Sigmoid colon (tissue), 7 donors: ENCODE data around the gene HECW1. TPM values are rescaled to one million over a fixed set of nuclear protein-coding genes. Genes with fewer than 3 reads are reported as not detected.
A peak's percentile ranks its signal among the peaks of the same experiment; 100 is the strongest.

ENCODE experiments used
- DNase-seq: peaks from one replicate; pipeline ENCODE4 v3.0.0-alpha.2; 2019
- H3K27ac ChIP-seq, 4 donors: fragments of 200-600 bp; sonication (generic); one replicate each; pipeline ENCODE4 v1.5.1; 2016 to 2019; ENCODE audit warnings: mild to moderate bottlenecking in 1 of 4
- H3K27me3 ChIP-seq, 3 donors: fragments of 200-600 bp; sonication (generic); one replicate each; pipeline ENCODE4 v1.5.1; 2019; ENCODE audit warnings: mild to moderate bottlenecking in 1 of 3
- H3K36me3 ChIP-seq, 4 donors: fragments of 200-600 bp; sonication (generic); one replicate each; pipeline ENCODE4 v1.5.1; 2016 to 2019
- H3K4me1 ChIP-seq, 4 donors: fragments of 200-600 bp; sonication (generic); one replicate each; pipeline ENCODE4 v1.5.1; 2017 to 2019
- H3K4me3 ChIP-seq, 4 donors: fragments of 200-600 bp; sonication (generic); one replicate each; pipeline ENCODE4 v1.5.1; 2017 to 2019; ENCODE audit warnings: mild to moderate bottlenecking in 2 of 4, moderate library complexity in 1 of 4
- H3K9me3 ChIP-seq, 4 donors: fragments of 200-600 bp in 3 of 4; sonication (generic) in 3 of 4; one replicate each; pipeline versions ENCODE4 v1.5.1 to v1.6.1; 2013 to 2019
- CTCF ChIP-seq, 4 experiments: fragments of 450-650 bp in 3 of 4; fragments of 200-600 bp in 1 of 4; IDR thresholded peaks; one replicate each; pipeline ENCODE4 v1.5.1; 2016 to 2019; ENCODE audit warnings: antibody characterized with exemption in 4 of 4, mild to moderate bottlenecking in 3 of 4, moderate library complexity in 2 of 4
- EP300 ChIP-seq, 4 donors: sonication (generic); formaldehyde crosslinking; IDR thresholded peaks; one replicate each; pipeline ENCODE4 v1.6.1; 2017; ENCODE audit warnings: antibody characterized with exemption in 4 of 4
- POLR2A ChIP-seq, 2 donors: fragments of 450-650 bp; IDR thresholded peaks; one replicate each; pipeline ENCODE4 v1.6.1; 2016; ENCODE audit warnings: antibody characterized with exemption in 2 of 2, mild to moderate bottlenecking in 2 of 2, moderate library complexity in 2 of 2
- POLR2AphosphoS5 ChIP-seq, 4 donors: sonication (generic); formaldehyde crosslinking; IDR thresholded peaks; one replicate each; pipeline ENCODE4 v1.6.1; 2017; ENCODE audit warnings: antibody characterized with exemption in 4 of 4
- WGBS, 2 donors: extraction: QIAGEN DNeasy Blood & Tissue Kit; methylation state at CpG; one replicate each; pipeline ENCODE4 v1.1.7; 2013; 5-methylcytosine and 5-hydroxymethylcytosine counted together
- intact Hi-C: fragments of 100-400 bp; cut with DNase I; formaldehyde crosslinking; loops from one replicate; pipeline ENCODE4 v1.15.1; 2023
- polyA plus RNA-seq, 3 donors: library from polyadenylated mRNA; stranded (reverse); fragments of 200-250 nt; gene quantifications; one replicate each; pipeline ENCODE4 v1.2.3, GENCODE V29; 2013
- total RNA-seq, 4 donors: library from RNA; depleted of rRNA; stranded (reverse); fragments of >200 nt; gene quantifications; one replicate each; pipeline ENCODE4 v1.1.0, GENCODE V29; 2016
- donor health status: healthy with polysubstance abuse.
- donor health status: Bipolar disorder and iron deficiency.
- donor health status: healthy.

The HECW1 gene
- total and polyA plus RNA-seq, 7 donors, result 0.33 to 7.8 (median 1.2) TPM

- Histone ChIP-seq H3K27ac (peak overlapping the region in 1 of 4 donors; percentile 39), H3K36me3 (no peaks in the 10 kb centered on the region), H3K4me1 (peaks cover 0 to 10% (median 8%) of the 10 kb centered on the region in 4 donors), H3K9me3 (no peaks in the 10 kb centered on the region), H3K4me3 (no peak overlapping the region), H3K27me3 (no peaks in the 10 kb centered on the region)
- 90 to 91% methylated on average over 4 of the region's 4 CpGs for whole genome bisulfite sequencing, 2 donors
- TF ChIP-seq POLR2AphosphoS5 (IDR thresholded peaks at IDR 0.05) (no peak), POLR2A (IDR thresholded peaks at IDR 0.05) (no peak), CTCF (IDR thresholded peaks at IDR 0.05) (no peak), EP300 (IDR thresholded peaks at IDR 0.05) (no peak)
- intact Hi-C loops, result no loop called here
- DNase-seq, result no peak
Measured at GRCh38 chr7:43535031-43535451, 422.6 kb downstream of the HECW1 start.

GRCh38 chr7:43535810-43536585, 423.6 kb downstream of the HECW1 start:
- H3K27ac ChIP-seq, result peak overlapping the region in 1 of 4 donors; percentile 22
- peaks cover 0 to 10% (median 8%) of the 10 kb centered on the region in 4 donors for H3K4me1 ChIP-seq
- no peak for DNase-seq
- H3K36me3 ChIP-seq, result no peaks in the 10 kb centered on the region
- intact Hi-C loops, result no loop called here
- WGBS, 2 donors, result 79 to 89% methylated on average over 6 of the region's 6 CpGs
- no peak for TF ChIP-seq CTCF (IDR thresholded peaks at IDR 0.05)
- peak in 1 of 4 donors; percentile 40 for TF ChIP-seq POLR2AphosphoS5 (IDR thresholded peaks at IDR 0.05)
- no peak overlapping the region for H3K4me3 ChIP-seq
- no peaks in the 10 kb centered on the region for H3K9me3 ChIP-seq
- H3K27me3 ChIP-seq, result no peaks in the 10 kb centered on the region

GRCh38 chr7:43536773-43537172, 424.3 kb downstream of the HECW1 start:
- Histone ChIP-seq H3K36me3 (no peaks in the 10 kb centered on the region), H3K9me3 (no peaks in the 10 kb centered on the region), H3K27me3 (no peaks in the 10 kb centered on the region), H3K4me1 (peaks cover 0 to 10% (median 8%) of the 10 kb centered on the region in 4 donors), H3K4me3 (no peak overlapping the region), H3K27ac (no peak overlapping the region)
- DNase-seq, result no peak
- 84 to 90% methylated on average over 15 of the region's 15 CpGs for WGBS, 2 donors
- intact Hi-C loops, result no loop called here
- no peak for TF ChIP-seq EP300 (IDR thresholded peaks at IDR 0.05)
- no peak for TF ChIP-seq POLR2A (IDR thresholded peaks at IDR 0.05)
- TF ChIP-seq CTCF (IDR thresholded peaks at IDR 0.05), result no peak
- TF ChIP-seq POLR2AphosphoS5 (IDR thresholded peaks at IDR 0.05), result no peak

- H3K36me3 ChIP-seq, result no peaks in the 10 kb centered on the region
- H3K9me3 ChIP-seq, result no peaks in the 10 kb centered on the region
- no peak overlapping the region for H3K27ac ChIP-seq
- no peak overlapping the region for H3K4me3 ChIP-seq
- H3K27me3 ChIP-seq, result no peaks in the 10 kb centered on the region
- intact Hi-C loops, result no loop called here
- 87 to 92% methylated on average over 9 of the region's 9 CpGs for WGBS, 2 donors
- no peak for DNase-seq
- TF ChIP-seq POLR2A (IDR thresholded peaks at IDR 0.05), result no peak
- no peak for TF ChIP-seq CTCF (IDR thresholded peaks at IDR 0.05)
- no peak for TF ChIP-seq POLR2AphosphoS5 (IDR thresholded peaks at IDR 0.05)
- no peak for TF ChIP-seq EP300 (IDR thresholded peaks at IDR 0.05)
- H3K4me1 ChIP-seq, result peaks cover 0 to 10% (median 8%) of the 10 kb centered on the region in 4 donors
Measured at GRCh38 chr7:43537765-43538403, 425.4 kb downstream of the HECW1 start.
